Hematopoietic multipotent progenitor cell treated with erythropoietin and hydrocortisone succinate and interleukin-3 and kit ligand, for 15 days (in vitro differentiated cells): ENCODE measurements around the gene EFCAB8.
"Not testable (repeated sequence)": the region's sequence is repeated elsewhere in the genome, so short reads cannot be mapped to it uniquely, and the experiment has no call there.

Experiments
- DNase-seq: peaks from one replicate; pipeline ENCODE4 v3.0.0-alpha.2; 2015; ENCODE audit warnings: low spot score

EFCAB8 gene

GRCh38 chr20:32972181-32973076, 113.7 kb downstream of the EFCAB8 start:
- no peak for DNase-seq

GRCh38 chr20:32973077-32973717, 114.5 kb downstream of the EFCAB8 start:
- DNase-seq, result no peak

- DNase-seq, result not testable (repeated sequence)
Measured at GRCh38 chr20:32974204-32975064, 115.7 kb downstream of the EFCAB8 start.

- not testable (repeated sequence) for DNase-seq
Measured at GRCh38 chr20:32975121-32975520, 116.4 kb downstream of the EFCAB8 start.

- no peak for DNase-seq
Measured at GRCh38 chr20:32975698-32976674, 117.3 kb downstream of the EFCAB8 start.

GRCh38 chr20:32976746-32977145, 118.0 kb downstream of the EFCAB8 start:
- DNase-seq, result no peak

- DNase-seq, result no peak
Measured at GRCh38 chr20:32977281-32978008, 118.7 kb downstream of the EFCAB8 start.

- DNase-seq, result no peak
Measured at GRCh38 chr20:32978009-32978335, 119.2 kb downstream of the EFCAB8 start.

GRCh38 chr20:32979201-32979998, 120.7 kb downstream of the EFCAB8 start:
- DNase-seq, result no peak

GRCh38 chr20:32980131-32980941, 121.6 kb downstream of the EFCAB8 start:
- no peak for DNase-seq

- no peak for DNase-seq
Measured at GRCh38 chr20:32980990-32981389, 122.3 kb downstream of the EFCAB8 start.

GRCh38 chr20:32982617-32983458, 124.1 kb downstream of the EFCAB8 start:
- DNase-seq, result no peak

GRCh38 chr20:32983459-32984112, 124.9 kb downstream of the EFCAB8 start:
- no peak for DNase-seq

GRCh38 chr20:32984196-32984595, 125.5 kb downstream of the EFCAB8 start:
- no peak for DNase-seq

GRCh38 chr20:32984631-32985354, 126.1 kb downstream of the EFCAB8 start:
- DNase-seq, result no peak

GRCh38 chr20:32985596-32985995, 126.9 kb downstream of the EFCAB8 start:
- no peak for DNase-seq
